Amniotic stem cell (primary cell): Measurements from ENCODE around the gene GATAD1.
"Not testable (repeated sequence)": the region's sequence is repeated elsewhere in the genome, so short reads cannot be mapped to it uniquely, and the experiment has no call there.

ENCODE experiments used
- DNase-seq: peaks from one replicate; lab custom pipeline; 2025; lab: John Stamatoyannopoulos, UW

Gene GATAD1

DNA sequence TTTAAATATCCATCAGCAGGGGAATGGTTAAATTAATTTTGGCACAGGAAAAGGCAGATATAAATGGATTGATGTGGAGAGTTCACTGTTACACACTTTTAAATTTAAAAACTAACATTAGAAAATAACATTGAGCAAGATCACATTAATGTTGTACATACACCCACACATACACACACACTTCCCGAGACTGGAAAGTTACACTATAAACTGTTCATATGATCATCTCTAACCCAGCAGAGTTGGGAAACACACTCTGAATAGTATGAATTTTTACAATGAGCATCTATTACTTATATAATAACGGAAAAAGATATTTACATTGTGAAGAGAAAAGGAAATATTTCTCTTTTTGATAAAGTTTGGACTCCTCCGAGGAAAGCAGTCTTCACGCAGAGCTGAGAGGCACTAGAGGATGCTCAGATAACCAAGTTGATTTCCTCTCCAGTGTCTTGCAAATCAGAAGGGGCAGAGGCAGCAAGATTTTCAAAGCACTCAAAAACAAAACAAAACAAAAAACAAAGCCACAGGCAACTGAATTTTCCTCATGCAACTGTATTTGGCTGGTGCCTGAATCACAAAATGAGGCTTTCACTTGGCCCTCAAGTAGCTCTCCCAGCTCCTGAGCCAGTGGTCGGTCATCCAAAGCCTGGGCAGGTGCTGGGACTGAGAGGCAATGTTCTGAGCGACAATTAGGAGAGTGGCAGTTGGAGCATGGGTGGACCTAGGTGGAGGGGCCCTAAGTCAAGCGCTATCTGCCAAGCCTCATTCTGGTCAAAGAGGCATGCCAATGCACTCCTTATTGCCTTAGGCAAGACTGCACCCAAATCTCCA is 10.5 kb upstream of the GATAD1 start:
- no peak for DNase-seq

DNA sequence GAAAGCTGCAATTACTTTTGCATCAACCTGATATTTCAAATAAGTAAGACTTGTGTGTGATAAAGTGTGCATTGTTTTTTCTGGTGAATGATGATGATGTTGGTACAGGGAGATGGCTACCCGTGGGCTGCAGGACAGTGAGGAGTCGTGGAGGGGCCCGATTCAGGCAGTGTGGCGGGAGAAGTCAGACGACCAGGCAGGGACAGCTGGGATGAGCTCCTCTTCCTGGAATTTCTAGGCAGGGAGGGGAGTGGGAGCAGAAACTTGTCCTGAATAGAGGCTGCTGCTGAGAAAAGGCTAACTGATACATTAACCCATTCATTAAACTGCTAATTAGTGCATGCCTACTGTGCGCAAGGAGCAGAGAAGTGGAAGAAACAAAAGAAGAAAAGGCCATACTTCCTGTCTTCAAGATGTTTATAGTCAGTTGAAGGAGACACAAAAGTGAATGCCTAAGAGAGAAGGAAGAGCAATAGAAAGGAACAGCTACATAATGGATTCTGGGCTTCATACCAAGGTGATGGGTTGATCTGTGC is 9.3 kb upstream of the GATAD1 start:
- DNase-seq, result no peak

GRCh38 chr7:92442720-92443119 is 4.6 kb upstream of the GATAD1 start:
- DNase-seq, result not testable (repeated sequence)

- no peak for DNase-seq
These were observed 375 bp upstream of the GATAD1 start for GRCh38 chr7:92446869-92447344.

- no peak for DNase-seq
These were observed 994 bp downstream of the GATAD1 start for GRCh38 chr7:92448205-92448747.

DNA sequence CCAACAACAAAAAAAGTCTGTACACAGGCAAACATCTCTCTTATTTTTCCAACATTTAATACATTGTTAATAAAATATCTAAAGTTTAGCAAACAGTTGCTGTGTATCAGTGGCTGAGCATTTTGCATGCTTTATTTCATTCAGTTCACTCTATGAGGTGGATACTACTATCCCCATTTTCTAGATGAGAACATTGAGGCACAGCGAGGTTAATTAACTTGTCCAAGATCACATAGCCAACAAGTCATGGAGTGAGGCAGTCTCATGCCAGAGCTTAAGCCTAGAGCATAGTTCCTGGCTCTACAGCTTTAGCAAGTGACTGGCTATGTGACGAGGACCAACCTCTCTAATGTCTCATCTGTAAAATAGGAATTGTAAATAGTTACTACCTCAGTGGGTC is 4.4 kb downstream of the GATAD1 start:
- DNase-seq, result no peak

GRCh38 chr7:92456236-92456635 is 9.0 kb downstream of the GATAD1 start:
- DNase-seq, result no peak

DNA sequence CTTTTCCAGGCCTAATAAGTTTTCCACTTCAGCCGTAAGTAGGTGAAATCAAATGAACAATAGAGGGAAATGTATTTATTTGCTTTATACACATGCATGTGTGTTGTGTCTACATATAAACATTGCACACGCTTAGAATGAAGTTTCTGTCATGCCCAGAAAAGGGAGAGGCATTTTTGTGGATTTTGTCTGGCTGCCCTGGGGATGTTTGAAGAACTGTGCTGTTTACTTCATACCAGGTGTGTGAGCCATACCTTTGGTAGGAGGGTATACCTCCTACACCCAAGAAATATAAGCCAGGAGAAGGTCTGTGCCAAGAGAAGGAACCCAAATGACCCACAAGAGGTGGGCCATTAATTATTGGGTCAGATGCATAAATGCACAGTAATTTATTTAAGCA is 12.8 kb downstream of the GATAD1 start:
- DNase-seq, result no peak

GRCh38 chr7:92460510-92460909 is 13.2 kb downstream of the GATAD1 start:
- DNase-seq, result no peak

DNA sequence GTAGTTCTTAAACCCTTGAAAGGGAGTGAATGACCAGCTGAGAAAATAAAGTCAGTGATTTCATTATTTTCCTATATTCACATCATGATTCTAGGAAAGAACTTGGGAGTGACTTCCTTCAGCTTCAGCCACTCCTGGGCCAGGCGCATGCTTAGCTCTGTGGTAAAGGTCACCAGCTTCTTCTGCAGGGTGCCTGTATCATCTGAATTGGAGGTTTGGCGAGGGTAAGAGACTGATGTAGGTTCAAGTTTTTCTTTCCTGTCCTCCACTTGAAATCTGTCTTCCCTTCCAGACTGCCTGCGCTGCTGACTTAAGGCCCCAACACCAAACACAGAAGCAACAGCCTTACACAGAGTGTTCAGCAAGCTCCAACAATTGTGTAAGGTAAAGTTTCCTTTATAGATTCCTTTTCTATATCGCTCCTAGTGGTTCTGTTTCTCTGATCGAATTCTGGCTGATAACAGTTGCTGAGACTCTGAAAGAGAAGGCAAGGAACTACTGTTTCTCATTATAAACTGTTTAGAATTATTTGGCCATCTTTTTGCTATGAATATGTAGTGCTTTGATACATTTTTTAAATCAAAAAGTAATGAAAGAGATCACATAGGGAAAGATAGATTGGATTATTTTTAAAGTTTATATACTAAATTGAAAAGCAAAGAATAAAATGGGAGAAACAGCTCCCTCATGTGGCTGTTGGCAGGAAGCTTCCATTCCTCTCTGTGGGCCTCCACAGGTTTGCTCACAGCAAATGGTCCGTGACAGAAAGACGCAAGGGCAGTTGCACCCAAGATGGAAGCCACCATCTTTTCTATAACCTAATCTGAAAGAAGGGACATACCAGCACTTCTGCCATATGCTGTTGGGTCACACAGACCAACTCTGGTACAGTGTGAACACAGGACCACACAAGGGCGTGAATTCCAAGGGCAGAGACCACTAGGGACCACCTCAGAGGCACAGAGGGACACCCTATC is 14.0 kb downstream of the GATAD1 start:
- peak; percentile 16 for DNase-seq

DNA sequence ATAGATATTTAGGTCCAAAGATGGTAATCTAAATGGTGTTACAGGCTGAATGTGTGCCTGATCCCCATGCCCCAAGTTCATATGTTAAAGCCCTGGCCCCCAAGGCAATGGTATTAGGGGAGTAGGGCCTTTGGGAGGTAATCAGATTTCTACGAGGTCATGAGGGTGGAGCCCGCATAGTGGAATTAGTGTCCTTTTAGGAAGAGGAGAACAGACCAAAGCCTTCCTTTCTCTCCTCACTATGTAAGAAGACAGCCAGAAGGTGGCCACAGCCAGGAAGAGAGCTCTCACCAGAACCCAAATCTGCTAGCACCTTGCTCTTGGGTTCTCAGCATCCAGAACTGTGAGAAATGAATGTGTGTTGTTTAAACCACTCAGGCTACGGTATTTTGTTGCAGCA is 15.3 kb downstream of the GATAD1 start:
- DNase-seq, result no peak

- DNase-seq, result no peak
These were observed 17.2 kb downstream of the GATAD1 start for GRCh38 chr7:92464515-92464914.

GRCh38 chr7:92466682-92467081 is 19.4 kb downstream of the GATAD1 start:
- DNase-seq, result no peak

- DNase-seq, result not testable (repeated sequence)
These were observed 21.3 kb downstream of the GATAD1 start for GRCh38 chr7:92468589-92468988.

GRCh38 chr7:92473989-92474388 is 26.7 kb downstream of the GATAD1 start:
- not testable (repeated sequence) for DNase-seq

DNA sequence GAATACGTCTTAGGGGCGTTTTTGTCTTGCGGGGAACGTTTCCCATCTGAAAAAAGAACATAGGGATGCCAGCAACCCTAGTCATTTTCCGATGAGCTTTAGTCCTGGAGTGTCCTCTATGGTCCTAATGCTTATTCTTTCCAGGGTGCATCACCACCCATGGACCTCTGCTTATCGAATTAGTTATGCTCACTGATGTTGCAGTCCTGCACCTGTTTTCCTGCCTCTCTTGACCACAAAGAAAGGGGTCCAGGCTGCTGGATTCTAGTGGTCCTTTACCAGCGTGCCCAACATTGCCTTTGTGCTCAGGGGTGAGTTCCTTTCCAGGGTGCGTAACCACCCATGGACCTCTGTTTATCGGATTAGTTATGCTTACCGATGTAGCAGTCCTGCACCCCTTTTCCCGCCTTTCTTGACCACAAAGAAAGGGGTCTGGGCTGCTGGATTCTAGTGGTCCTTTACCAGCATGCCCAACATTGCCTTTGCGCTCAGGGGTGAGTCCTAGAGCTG is 28.0 kb downstream of the GATAD1 start:
- not testable (repeated sequence) for DNase-seq

DNA sequence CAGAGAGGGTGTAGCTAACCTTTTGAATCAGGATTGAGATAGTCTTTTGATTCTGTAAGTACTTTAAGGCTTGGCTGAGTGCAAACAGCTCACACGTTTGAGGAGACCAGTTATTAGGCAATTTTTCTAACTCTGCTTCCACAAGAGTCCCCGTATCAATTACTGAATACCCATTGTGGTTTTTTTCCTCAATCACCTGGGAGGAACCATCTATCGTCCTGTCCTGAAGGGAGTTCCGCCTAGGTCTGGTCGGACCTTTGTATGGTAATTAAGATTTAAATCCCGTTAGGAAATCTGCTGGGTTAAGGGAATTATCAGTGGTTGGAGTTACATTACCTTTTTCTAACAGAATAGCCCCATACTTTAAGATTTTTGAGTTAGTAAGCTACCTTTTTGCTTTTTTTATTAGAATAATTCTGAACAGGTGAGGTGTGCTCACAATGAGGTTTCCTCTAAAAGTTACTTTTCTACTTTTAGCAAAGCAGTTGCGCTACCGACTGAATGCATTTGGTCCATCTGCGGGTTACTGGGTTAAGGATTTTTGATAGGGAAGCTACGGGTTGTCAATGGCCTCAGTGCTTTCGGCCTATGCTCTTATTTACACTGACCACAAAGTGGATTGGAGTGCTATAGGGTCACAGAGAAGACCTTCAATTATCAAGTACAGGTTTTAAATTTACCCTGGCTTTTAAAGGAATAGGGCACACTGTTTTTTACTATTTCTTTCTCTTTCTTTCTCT is 28.7 kb downstream of the GATAD1 start:
- DNase-seq, result not testable (repeated sequence)

- not testable (repeated sequence) for DNase-seq
These were observed 30.4 kb downstream of the GATAD1 start, which contains the start of gene ERVW-1 for GRCh38 chr7:92477681-92478080. ERVW-1 (minus strand) TSS chr7:92477946; CDS start chr7:92470381, 7,565 bp downstream.

DNA sequence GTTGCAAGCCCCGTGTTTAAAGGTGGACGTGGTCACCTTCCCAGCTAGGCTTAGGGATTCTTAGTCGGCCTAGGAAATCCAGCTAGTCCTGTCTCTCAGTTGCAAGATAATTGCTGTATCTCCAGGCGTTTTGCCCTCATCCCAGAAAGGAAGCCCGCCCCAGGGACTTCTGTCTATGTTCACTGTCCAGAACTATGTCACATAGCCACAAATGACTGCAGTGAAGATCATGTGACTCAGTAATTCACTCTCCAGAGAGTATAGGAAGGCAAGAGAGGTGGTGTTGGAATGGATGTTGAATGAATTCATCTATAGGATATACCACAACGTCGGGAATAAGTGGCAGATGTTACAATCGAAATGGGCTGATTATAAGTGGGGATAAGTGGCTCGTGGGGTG is 30.8 kb downstream of the GATAD1 start:
- DNase-seq, result no peak

DNA sequence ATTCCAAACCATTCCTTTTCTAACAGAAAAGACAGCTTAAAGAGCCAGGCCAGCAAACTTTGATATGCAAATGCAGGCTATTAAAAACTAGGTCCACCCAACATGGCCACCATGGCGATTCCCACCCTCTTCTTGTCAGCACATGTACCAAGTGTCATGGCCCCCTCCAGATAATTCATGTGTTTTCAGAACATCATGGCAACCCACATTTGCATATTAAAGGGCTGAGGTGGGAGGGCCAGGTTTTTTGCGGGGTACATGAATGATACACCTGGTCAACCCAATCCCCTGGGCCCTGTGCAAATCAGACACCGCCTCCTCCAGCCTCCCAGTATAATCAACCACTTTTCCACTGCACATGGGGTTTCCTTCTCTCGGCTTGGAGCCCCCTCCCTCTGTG is 31.4 kb downstream of the GATAD1 start:
- DNase-seq, result no peak

DNA sequence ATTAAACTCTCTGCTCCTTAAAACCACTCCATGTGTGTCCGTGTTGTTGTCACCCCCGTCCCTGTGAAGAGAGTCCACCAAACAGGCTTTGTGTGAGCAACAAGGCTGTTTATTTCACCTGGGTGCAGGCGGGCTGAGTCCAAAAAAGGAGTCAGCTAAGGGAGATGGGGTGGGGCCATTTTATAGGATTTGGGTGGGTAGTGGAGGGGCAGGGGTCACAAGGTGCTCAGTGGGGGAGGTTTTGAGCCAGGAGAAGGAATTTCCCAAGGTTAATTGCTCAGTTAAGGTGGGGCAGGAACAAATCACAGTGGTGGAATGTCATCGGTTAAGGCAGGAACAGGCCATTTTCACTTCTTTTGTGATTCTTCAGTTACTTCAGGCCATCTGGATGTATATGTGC is 31.9 kb downstream of the GATAD1 start:
- DNase-seq, result not testable (repeated sequence)
